OCI-LY3 (cell line): ENCODE measurements around the gene VWA7.
"Not testable (repeated sequence)": the region's sequence is repeated elsewhere in the genome, so short reads cannot be mapped to it uniquely, and the experiment has no call there.

Experiments used
- EZH2phosphoT487 ChIP-seq: fragments of 200-600 bp; shearing (Covaris generic); IDR thresholded peaks from 2 replicates; pipeline ENCODE4 v1.6.1; 2018; ENCODE audit warnings: antibody characterized with exemption, mixed run types, low read depth
- TF ChIP-seq, protein P1 (sequence below): fragments of 200-600, 300-600 bp; sonication (generic); IDR thresholded peaks from 2 replicates; pipeline ENCODE4 v1.5.1; 2014; ENCODE audit warnings: antibody characterized with exemption, low read length, low read depth

DNA sequence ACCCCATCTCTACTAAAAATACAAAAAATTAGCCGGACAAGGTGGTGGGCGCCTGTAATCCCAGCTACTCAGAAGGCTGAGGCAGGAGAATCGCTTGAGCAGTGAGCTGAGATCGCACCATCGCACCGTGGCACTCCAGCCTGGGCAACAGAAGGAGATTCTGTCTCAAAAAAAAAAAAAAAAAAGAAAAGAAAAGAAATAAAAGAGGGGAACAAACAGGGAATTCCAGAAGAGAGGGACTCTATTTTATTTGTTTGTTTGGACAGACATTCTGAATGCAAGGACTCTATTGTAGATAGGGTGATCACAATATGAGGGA, 16.8 kb upstream of the VWA7 start:
- TF ChIP-seq, protein P1, sequence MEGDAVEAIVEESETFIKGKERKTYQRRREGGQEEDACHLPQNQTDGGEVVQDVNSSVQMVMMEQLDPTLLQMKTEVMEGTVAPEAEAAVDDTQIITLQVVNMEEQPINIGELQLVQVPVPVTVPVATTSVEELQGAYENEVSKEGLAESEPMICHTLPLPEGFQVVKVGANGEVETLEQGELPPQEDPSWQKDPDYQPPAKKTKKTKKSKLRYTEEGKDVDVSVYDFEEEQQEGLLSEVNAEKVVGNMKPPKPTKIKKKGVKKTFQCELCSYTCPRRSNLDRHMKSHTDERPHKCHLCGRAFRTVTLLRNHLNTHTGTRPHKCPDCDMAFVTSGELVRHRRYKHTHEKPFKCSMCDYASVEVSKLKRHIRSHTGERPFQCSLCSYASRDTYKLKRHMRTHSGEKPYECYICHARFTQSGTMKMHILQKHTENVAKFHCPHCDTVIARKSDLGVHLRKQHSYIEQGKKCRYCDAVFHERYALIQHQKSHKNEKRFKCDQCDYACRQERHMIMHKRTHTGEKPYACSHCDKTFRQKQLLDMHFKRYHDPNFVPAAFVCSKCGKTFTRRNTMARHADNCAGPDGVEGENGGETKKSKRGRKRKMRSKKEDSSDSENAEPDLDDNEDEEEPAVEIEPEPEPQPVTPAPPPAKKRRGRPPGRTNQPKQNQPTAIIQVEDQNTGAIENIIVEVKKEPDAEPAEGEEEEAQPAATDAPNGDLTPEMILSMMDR, result not testable (repeated sequence)
- not testable (repeated sequence) for TF ChIP-seq EZH2phosphoT487
